SK-N-SH treated with all-trans-retinoic acid at 6 μM for 48 hours (cell line): Measurements from ENCODE around the gene STARD10.
A peak's percentile ranks its signal among the peaks of the same experiment; 100 is the strongest.

ENCODE experiments used
- ATAC-seq: fragments of 200-7000 bp; cut with Tn5 transposase; 3 replicates; pipeline ENCODE4 v1.9.1; 2020; ENCODE audit warnings: mild to moderate bottlenecking, moderate library complexity
- ARNTL ChIP-seq: fragments of 450-650 bp; formaldehyde crosslinking; IDR thresholded peaks from 2 replicates; pipeline ENCODE4 v1.5.0; 2020; ENCODE audit warnings: low read depth, mild to moderate bottlenecking, moderate library complexity, borderline replicate concordance
- BACH2 ChIP-seq: fragments of 250-450 bp; sonication (Bioruptor Pico); IDR thresholded peaks from 2 replicates; pipeline ENCODE4 v1.9.0; 2021; ENCODE audit warnings: mild to moderate bottlenecking, borderline replicate concordance
- CSDC2 ChIP-seq: fragments of 250-450 bp; sonication (Bioruptor Pico); IDR thresholded peaks from 2 replicates; pipeline ENCODE4 v1.5.0; 2020; ENCODE audit warnings: mild to moderate bottlenecking, moderate library complexity
- ESRRG ChIP-seq: fragments of 250-450 bp; sonication (Bioruptor Pico); IDR thresholded peaks from 2 replicates; pipeline ENCODE4 v1.6.1; 2021; ENCODE audit warnings: mild to moderate bottlenecking
- GLIS3 ChIP-seq: fragments of 250-450 bp; sonication (Bioruptor Pico); IDR thresholded peaks from 2 replicates; pipeline ENCODE4 v1.5.0; 2020; ENCODE audit warnings: mild to moderate bottlenecking, moderate library complexity
- ISL1 ChIP-seq: fragments of 250-450 bp; sonication (Bioruptor Pico); IDR thresholded peaks from 2 replicates; pipeline ENCODE4 v2.1.2; 2022; ENCODE audit warnings: mild to moderate bottlenecking, moderate library complexity
- OSR1 ChIP-seq: fragments of 250-450 bp; sonication (Bioruptor Pico); IDR thresholded peaks from 2 replicates; pipeline ENCODE4 v1.8.0; 2022; ENCODE audit warnings: moderate library complexity, mild to moderate bottlenecking, inconsistent platforms
- PPARA ChIP-seq: fragments of 250-450 bp; sonication (Bioruptor Pico); IDR thresholded peaks from 2 replicates; pipeline ENCODE4 v1.5.0; 2020; ENCODE audit warnings: mild to moderate bottlenecking, borderline replicate concordance
- RARB ChIP-seq: fragments of 250-450 bp; sonication (Bioruptor Pico); IDR thresholded peaks from 2 replicates; pipeline ENCODE4 v1.8.0; 2021; ENCODE audit warnings: mild to moderate bottlenecking, moderate library complexity
- SNAI2 ChIP-seq: fragments of 250-450 bp; sonication (Bioruptor Pico); IDR thresholded peaks from 2 replicates; pipeline ENCODE4 v1.5.0; 2020; ENCODE audit warnings: mild to moderate bottlenecking, moderate library complexity
- TCF4 ChIP-seq: fragments of 250-450 bp; sonication (Bioruptor Pico); IDR thresholded peaks from 2 replicates; pipeline ENCODE4 v1.8.0; 2021; ENCODE audit warnings: mild to moderate bottlenecking, moderate library complexity, borderline replicate concordance
- TOX ChIP-seq: fragments of 250-450 bp; sonication (Bioruptor Pico); IDR thresholded peaks from 2 replicates; pipeline ENCODE4 v1.8.0; 2021; ENCODE audit warnings: mild to moderate bottlenecking, moderate library complexity, borderline replicate concordance
- ZFP3 ChIP-seq: fragments of 250-450 bp; sonication (Bioruptor Pico); IDR thresholded peaks from 2 replicates; pipeline ENCODE4 v1.5.0; 2020; ENCODE audit warnings: mild to moderate bottlenecking, moderate library complexity
- ZFP30 ChIP-seq: fragments of 450-650 bp; formaldehyde crosslinking; IDR thresholded peaks from 2 replicates; pipeline ENCODE4 v1.5.0; 2022; ENCODE audit warnings: mild to moderate bottlenecking, moderate library complexity
- ZNF565 ChIP-seq: fragments of 450-650 bp; formaldehyde crosslinking; conservative IDR thresholded peaks from 2 replicates; pipeline ENCODE4 v1.5.0; 2020; ENCODE audit warnings: low read depth, mild to moderate bottlenecking, moderate library complexity
- ZNF70 ChIP-seq: fragments of 450-650 bp; formaldehyde crosslinking; IDR thresholded peaks from 2 replicates; pipeline ENCODE4 v1.5.0; 2020; ENCODE audit warnings: mild to moderate bottlenecking, moderate library complexity
- ZNF8 ChIP-seq: fragments of 450-650 bp; formaldehyde crosslinking; IDR thresholded peaks from 2 replicates; pipeline ENCODE4 v1.5.0; 2020; ENCODE audit warnings: mild to moderate bottlenecking, moderate library complexity
- TF ChIP-seq, protein P1 (sequence below): fragments of 250-450 bp; sonication (Bioruptor Pico); IDR thresholded peaks from 2 replicates; pipeline ENCODE4 v1.8.0; 2020; ENCODE audit warnings: mild to moderate bottlenecking, moderate library complexity, borderline replicate concordance
- TF ChIP-seq, protein P2 (sequence below): fragments of 250-450 bp; sonication (Bioruptor Pico); IDR thresholded peaks from 2 replicates; pipeline ENCODE4 v1.5.0; 2020; ENCODE audit warnings: mild to moderate bottlenecking, moderate library complexity
- TF ChIP-seq, protein P3 (sequence below): fragments of 250-450 bp; sonication (Bioruptor Pico); IDR thresholded peaks from 2 replicates; pipeline ENCODE4 v1.8.0; 2021; ENCODE audit warnings: low read depth, mild to moderate bottlenecking, moderate library complexity, borderline replicate concordance
- TF ChIP-seq, protein P4 (sequence below): fragments of 250-450 bp; sonication (Bioruptor Pico); IDR thresholded peaks from 2 replicates; pipeline ENCODE4 v1.5.1; 2020; ENCODE audit warnings: low read depth, mild to moderate bottlenecking, moderate library complexity
- TF ChIP-seq, protein P5 (sequence below): fragments of 250-450 bp; sonication (Bioruptor Pico); IDR thresholded peaks from 2 replicates; pipeline ENCODE4 v1.5.1; 2021; ENCODE audit warnings: mild to moderate bottlenecking, moderate library complexity

Gene STARD10

DNA sequence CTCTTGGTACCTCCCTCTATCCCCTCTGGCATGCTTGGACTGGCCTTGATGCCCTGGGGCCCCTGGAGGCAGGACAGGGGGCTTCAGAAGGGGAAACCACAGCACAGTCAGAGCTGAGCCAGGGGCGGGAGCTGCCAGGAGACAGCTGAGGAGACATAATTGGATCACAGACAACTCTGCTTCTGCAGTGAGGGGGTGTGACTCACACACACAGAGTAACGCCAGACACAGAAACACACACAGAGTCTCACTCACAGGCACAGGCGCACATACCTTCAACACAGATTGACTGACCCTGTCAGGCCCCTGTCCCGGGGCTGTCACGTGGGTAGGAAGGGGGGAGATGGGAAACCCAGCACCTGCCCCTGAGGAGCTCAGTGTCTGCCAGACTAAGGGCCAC, 20.6 kb downstream of the STARD10 start:
- ATAC-seq, result peak; percentile 89
- no peak for TF ChIP-seq ESRRG (CRISPR knock-in tag)
- TF ChIP-seq, protein P1, sequence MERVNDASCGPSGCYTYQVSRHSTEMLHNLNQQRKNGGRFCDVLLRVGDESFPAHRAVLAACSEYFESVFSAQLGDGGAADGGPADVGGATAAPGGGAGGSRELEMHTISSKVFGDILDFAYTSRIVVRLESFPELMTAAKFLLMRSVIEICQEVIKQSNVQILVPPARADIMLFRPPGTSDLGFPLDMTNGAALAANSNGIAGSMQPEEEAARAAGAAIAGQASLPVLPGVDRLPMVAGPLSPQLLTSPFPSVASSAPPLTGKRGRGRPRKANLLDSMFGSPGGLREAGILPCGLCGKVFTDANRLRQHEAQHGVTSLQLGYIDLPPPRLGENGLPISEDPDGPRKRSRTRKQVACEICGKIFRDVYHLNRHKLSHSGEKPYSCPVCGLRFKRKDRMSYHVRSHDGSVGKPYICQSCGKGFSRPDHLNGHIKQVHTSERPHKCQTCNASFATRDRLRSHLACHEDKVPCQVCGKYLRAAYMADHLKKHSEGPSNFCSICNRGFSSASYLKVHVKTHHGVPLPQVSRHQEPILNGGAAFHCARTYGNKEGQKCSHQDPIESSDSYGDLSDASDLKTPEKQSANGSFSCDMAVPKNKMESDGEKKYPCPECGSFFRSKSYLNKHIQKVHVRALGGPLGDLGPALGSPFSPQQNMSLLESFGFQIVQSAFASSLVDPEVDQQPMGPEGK (CRISPR knock-in tag), result 0 out of 2 replicates have a peak, but pooled peaks have one; percentile 15

DNA sequence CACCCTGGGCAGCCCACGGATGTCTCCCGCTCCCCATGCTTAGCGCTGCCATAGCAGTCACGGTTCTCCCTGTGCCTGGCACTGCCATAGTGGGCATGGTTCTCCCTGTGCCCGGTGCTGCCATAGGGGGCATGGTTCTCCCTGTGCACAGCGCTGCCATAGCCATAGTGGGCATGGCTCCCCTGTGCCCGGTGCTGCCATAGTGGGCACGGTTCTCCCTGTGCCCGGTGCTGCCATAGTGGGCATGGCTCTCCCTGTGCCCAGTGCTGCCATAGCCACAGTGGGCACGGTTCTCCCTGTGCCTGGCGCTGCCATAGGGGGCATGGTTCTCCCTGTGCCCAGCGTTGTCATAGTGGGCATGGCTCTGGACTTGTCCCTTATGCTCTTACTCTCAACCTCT, 21.8 kb downstream of the STARD10 start:
- peak; percentile 10 for ATAC-seq
- TF ChIP-seq, protein P2, sequence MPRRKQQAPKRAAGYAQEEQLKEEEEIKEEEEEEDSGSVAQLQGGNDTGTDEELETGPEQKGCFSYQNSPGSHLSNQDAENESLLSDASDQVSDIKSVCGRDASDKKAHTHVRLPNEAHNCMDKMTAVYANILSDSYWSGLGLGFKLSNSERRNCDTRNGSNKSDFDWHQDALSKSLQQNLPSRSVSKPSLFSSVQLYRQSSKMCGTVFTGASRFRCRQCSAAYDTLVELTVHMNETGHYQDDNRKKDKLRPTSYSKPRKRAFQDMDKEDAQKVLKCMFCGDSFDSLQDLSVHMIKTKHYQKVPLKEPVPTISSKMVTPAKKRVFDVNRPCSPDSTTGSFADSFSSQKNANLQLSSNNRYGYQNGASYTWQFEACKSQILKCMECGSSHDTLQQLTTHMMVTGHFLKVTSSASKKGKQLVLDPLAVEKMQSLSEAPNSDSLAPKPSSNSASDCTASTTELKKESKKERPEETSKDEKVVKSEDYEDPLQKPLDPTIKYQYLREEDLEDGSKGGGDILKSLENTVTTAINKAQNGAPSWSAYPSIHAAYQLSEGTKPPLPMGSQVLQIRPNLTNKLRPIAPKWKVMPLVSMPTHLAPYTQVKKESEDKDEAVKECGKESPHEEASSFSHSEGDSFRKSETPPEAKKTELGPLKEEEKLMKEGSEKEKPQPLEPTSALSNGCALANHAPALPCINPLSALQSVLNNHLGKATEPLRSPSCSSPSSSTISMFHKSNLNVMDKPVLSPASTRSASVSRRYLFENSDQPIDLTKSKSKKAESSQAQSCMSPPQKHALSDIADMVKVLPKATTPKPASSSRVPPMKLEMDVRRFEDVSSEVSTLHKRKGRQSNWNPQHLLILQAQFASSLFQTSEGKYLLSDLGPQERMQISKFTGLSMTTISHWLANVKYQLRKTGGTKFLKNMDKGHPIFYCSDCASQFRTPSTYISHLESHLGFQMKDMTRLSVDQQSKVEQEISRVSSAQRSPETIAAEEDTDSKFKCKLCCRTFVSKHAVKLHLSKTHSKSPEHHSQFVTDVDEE, result no peak
- TF ChIP-seq CSDC2 (CRISPR knock-in tag), result no peak
- no peak for TF ChIP-seq GLIS3 (CRISPR knock-in tag)
- no peak for TF ChIP-seq PPARA (CRISPR knock-in tag)
- TF ChIP-seq ZNF8, result no peak
- TF ChIP-seq, protein P3, sequence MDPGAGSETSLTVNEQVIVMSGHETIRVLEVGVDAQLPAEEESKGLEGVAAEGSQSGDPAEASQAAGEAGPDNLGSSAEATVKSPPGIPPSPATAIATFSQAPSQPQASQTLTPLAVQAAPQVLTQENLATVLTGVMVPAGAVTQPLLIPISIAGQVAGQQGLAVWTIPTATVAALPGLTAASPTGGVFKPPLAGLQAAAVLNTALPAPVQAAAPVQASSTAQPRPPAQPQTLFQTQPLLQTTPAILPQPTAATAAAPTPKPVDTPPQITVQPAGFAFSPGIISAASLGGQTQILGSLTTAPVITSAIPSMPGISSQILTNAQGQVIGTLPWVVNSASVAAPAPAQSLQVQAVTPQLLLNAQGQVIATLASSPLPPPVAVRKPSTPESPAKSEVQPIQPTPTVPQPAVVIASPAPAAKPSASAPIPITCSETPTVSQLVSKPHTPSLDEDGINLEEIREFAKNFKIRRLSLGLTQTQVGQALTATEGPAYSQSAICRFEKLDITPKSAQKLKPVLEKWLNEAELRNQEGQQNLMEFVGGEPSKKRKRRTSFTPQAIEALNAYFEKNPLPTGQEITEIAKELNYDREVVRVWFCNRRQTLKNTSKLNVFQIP (CRISPR knock-in tag), result no peak
- TF ChIP-seq, protein P1 (CRISPR knock-in tag), result no peak
- TF ChIP-seq ZNF70 (CRISPR knock-in tag), result no peak
- TF ChIP-seq ZNF565 (CRISPR knock-in tag), result no peak
- no peak for TF ChIP-seq SNAI2 (CRISPR knock-in tag)
- no peak for TF ChIP-seq OSR1 (CRISPR knock-in tag)
- TF ChIP-seq, protein P4, sequence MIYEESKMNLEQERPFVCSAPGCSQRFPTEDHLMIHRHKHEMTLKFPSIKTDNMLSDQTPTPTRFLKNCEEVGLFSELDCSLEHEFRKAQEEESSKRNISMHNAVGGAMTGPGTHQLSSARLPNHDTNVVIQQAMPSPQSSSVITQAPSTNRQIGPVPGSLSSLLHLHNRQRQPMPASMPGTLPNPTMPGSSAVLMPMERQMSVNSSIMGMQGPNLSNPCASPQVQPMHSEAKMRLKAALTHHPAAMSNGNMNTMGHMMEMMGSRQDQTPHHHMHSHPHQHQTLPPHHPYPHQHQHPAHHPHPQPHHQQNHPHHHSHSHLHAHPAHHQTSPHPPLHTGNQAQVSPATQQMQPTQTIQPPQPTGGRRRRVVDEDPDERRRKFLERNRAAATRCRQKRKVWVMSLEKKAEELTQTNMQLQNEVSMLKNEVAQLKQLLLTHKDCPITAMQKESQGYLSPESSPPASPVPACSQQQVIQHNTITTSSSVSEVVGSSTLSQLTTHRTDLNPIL (CRISPR knock-in tag), result no peak
- no peak for TF ChIP-seq ARNTL (CRISPR knock-in tag)
- no peak for TF ChIP-seq ZFP3 (CRISPR knock-in tag)
- no peak for TF ChIP-seq BACH2 (CRISPR knock-in tag)
- TF ChIP-seq ISL1, result no peak

DNA sequence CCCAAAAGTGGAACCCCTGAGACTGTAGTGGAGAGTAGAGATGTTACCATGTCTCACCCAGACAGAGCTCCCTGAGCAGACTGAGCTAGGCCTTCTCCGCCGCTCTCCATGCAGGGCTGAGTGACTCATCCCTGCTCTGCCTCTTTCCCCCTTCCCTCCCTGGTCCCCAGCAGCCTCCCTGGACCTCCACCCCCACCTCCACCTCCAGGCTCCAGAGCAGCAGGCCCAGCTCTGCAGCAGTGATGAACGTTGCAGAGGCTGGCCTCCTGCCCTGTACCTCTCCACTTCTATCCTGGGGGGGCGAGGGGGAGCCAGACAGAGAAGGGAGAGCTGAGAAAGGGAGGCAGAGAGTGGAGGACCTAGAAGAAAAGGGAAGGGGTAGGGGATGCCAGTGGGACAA, 22.3 kb downstream of the STARD10 start:
- peak; percentile 83 for ATAC-seq
- no peak for TF ChIP-seq TOX (CRISPR knock-in tag)
- no peak for TF ChIP-seq ZNF8
- TF ChIP-seq TCF4 (CRISPR knock-in tag), result no peak
- no peak for TF ChIP-seq ZNF565 (CRISPR knock-in tag)
- TF ChIP-seq, protein P5, sequence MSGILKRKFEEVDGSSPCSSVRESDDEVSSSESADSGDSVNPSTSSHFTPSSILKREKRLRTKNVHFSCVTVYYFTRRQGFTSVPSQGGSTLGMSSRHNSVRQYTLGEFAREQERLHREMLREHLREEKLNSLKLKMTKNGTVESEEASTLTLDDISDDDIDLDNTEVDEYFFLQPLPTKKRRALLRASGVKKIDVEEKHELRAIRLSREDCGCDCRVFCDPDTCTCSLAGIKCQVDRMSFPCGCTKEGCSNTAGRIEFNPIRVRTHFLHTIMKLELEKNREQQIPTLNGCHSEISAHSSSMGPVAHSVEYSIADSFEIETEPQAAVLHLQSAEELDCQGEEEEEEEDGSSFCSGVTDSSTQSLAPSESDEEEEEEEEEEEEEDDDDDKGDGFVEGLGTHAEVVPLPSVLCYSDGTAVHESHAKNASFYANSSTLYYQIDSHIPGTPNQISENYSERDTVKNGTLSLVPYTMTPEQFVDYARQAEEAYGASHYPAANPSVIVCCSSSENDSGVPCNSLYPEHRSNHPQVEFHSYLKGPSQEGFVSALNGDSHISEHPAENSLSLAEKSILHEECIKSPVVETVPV, result no peak
- TF ChIP-seq, protein P3 (CRISPR knock-in tag), result no peak
- no peak for TF ChIP-seq ISL1
- no peak for TF ChIP-seq ZFP3 (CRISPR knock-in tag)
- no peak for TF ChIP-seq ESRRG (CRISPR knock-in tag)
- TF ChIP-seq OSR1 (CRISPR knock-in tag), result no peak
- TF ChIP-seq CSDC2 (CRISPR knock-in tag), result no peak
- TF ChIP-seq, protein P2, result no peak
- no peak for TF ChIP-seq GLIS3 (CRISPR knock-in tag)
- TF ChIP-seq BACH2 (CRISPR knock-in tag), result no peak
- no peak for TF ChIP-seq RARB (CRISPR knock-in tag)
- TF ChIP-seq ZFP30 (CRISPR knock-in tag), result no peak
